Measurements from ENCODE around the gene PIK3C2B.

GRCh38 chr1:204478172-204478899 is 16.3 kb downstream of the PIK3C2B start:
- no peak for TF ChIP-seq CTCF (conservative IDR thresholded peaks at IDR 0.05)
- no peak for TF ChIP-seq ZFX (IDR thresholded peaks at IDR 0.05)
